Pancreas (tissue), 10 donors: Measurements from ENCODE around the gene OR10A3. TPM values are rescaled to one million over a fixed set of nuclear protein-coding genes. Genes with fewer than 3 reads are reported as not detected.

Experiments
- ATAC-seq, 4 donors: fragments of 200-7000 bp; cut with Tn5 transposase; one replicate each; pipeline versions ENCODE4 v1.8.0 to v1.9.1; 2020; ENCODE audit warnings: mild to moderate bottlenecking in 4 of 4, moderate library complexity in 4 of 4
- DNase-seq, 6 donors: peaks; one replicate each; pipeline ENCODE4 v3.0.0-alpha.2; 2020
- FAIRE-seq: peaks from 2 replicates; lab custom pipeline; 2012; peaks lifted over from hg19 to GRCh38; lab: Jason Lieb, UNC
- H3K27ac ChIP-seq, 4 donors: fragments of 200-600 bp; sonication (generic); 1 replicate in 3 of 4; 2 replicates in 1 of 4; pipeline versions ENCODE4 v1.5.0 to v1.8.0; 2020
- H3K27me3 ChIP-seq, 4 donors: fragments of 200-600 bp; one replicate each; pipeline ENCODE4 v1.8.0; 2021
- H3K36me3 ChIP-seq, 3 donors: fragments of 200-600 bp; sonication (generic) in 1 of 3; one replicate each; pipeline versions ENCODE4 v1.5.0 to v1.8.0; 2020 to 2021
- H3K4me1 ChIP-seq, 3 donors: fragments of 200-600 bp; one replicate each; pipeline ENCODE4 v1.8.0; 2021
- H3K4me3 ChIP-seq, 4 donors: fragments of 200-600 bp; sonication (generic) in 2 of 4; one replicate each; pipeline versions ENCODE4 v1.5.0 to v1.8.0; 2020 to 2021
- H3K9me3 ChIP-seq, 4 donors: fragments of 200-600 bp; one replicate each; pipeline ENCODE4 v1.8.0; 2021
- WGBS, 2 donors: extraction: QIAGEN DNeasy Blood & Tissue Kit; methylation state at CpG; one replicate each; pipeline ENCODE4 v1.1.7; 2013; 5-methylcytosine and 5-hydroxymethylcytosine counted together
- intact Hi-C, 3 donors: fragments of 100-400 bp; cut with DNase I; formaldehyde crosslinking; loops; one replicate each; pipeline versions ENCODE4 v1.11.1 to v1.14.2; 2022
- polyA plus RNA-seq, 2 donors: library from polyadenylated mRNA; stranded (reverse); fragments of 200-250 nt; gene quantifications; one replicate each; pipeline ENCODE4 v1.2.3, GENCODE V29; 2013
- total RNA-seq, 6 donors: library from RNA; stranded (reverse); fragmentation: NEBNext Ultra II Directional in 4 of 6; extraction: Animal tissue kit (Norgen Biotek cat#: 25700) in 4 of 6; gene quantifications; one replicate each; pipeline versions ENCODE4 v1.2.1 to v1.2.4, GENCODE V29; 2021 to 2023
- TF ChIP-seq, protein P1 (sequence below), 4 donors: fragments of 200-600 bp; sonication (generic) in 3 of 4; IDR thresholded peaks; one replicate each; pipeline versions ENCODE4 v1.5.0 to v1.8.0; 2021; ENCODE audit warnings: antibody characterized with exemption in 4 of 4
- donor health status: healthy with polysubstance abuse.
- donor health status: DM: no; HTN: no; CAD: no; lungs with moderate emphysema.
- donor health status: DM: no; HTN: no; CAD: no.
- donor health status: control.
- donor health status: control.
- donor health status: Bipolar disorder and iron deficiency.
- donor health status: DM: yes; HTN: yes; CAD: no.
- donor health status: DM: no; HTN: no; CAD: no.
- donor health status: DM: no; HTN: no; CAD: no.
- donor health status: DM: yes; HTN: yes; CAD: no.

Gene OR10A3
- total and polyA plus RNA-seq, 8 donors, result not detected

DNA sequence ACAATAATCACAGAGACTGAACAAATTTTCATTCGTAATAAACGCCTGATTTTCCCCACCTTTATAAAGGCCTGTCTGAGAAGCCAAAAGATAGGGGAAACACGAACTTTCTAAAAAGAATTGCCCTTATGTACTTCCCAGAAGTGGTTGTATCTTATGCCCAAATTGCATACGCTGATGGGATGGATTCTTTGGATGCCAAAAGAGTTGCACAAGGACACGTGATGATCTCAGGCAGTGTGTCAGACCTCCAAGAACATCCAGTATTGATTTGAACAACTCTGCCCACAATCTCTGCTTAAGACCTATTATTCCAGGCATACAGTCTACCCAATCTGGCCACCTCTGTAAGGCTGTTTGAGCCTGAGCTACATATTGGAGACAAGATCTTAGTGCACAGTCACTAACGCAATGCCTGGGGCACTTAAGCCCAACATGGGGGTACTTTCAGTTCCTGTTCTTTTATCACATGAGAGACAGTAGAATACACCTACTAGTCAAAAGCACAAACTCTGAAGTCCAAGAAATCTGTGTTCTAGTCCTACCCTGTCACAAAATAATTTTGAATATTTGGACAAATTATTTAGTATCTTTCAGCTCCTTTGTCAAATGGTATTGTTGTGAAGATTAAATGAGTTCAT is 49.3 kb downstream of the OR10A3 start:
- no peak for FAIRE-seq
- intact Hi-C loops, result loop anchor here in 1 of 3 donors (5.0 kb wide), 1 partner anchor 95 kb away; the partner anchor contains the start of gene EIF3F
- TF ChIP-seq, protein P1, sequence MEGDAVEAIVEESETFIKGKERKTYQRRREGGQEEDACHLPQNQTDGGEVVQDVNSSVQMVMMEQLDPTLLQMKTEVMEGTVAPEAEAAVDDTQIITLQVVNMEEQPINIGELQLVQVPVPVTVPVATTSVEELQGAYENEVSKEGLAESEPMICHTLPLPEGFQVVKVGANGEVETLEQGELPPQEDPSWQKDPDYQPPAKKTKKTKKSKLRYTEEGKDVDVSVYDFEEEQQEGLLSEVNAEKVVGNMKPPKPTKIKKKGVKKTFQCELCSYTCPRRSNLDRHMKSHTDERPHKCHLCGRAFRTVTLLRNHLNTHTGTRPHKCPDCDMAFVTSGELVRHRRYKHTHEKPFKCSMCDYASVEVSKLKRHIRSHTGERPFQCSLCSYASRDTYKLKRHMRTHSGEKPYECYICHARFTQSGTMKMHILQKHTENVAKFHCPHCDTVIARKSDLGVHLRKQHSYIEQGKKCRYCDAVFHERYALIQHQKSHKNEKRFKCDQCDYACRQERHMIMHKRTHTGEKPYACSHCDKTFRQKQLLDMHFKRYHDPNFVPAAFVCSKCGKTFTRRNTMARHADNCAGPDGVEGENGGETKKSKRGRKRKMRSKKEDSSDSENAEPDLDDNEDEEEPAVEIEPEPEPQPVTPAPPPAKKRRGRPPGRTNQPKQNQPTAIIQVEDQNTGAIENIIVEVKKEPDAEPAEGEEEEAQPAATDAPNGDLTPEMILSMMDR (IDR thresholded peaks at IDR 0.05), result no peak
- no peaks in the 10 kb centered on the region for H3K36me3 ChIP-seq
- H3K27me3 ChIP-seq, result no peaks in the 10 kb centered on the region
- WGBS, 2 donors, result 22 to 32% methylated on average over 6 of the region's 6 CpGs
- H3K9me3 ChIP-seq, result no peaks in the 10 kb centered on the region
- no peak for ATAC-seq
- no peak overlapping the region for H3K4me3 ChIP-seq
- no peak for DNase-seq
- peaks cover 19 to 37% (median 36%) of the 10 kb centered on the region in 3 donors for H3K4me1 ChIP-seq
- H3K27ac ChIP-seq, result no peak overlapping the region

DNA sequence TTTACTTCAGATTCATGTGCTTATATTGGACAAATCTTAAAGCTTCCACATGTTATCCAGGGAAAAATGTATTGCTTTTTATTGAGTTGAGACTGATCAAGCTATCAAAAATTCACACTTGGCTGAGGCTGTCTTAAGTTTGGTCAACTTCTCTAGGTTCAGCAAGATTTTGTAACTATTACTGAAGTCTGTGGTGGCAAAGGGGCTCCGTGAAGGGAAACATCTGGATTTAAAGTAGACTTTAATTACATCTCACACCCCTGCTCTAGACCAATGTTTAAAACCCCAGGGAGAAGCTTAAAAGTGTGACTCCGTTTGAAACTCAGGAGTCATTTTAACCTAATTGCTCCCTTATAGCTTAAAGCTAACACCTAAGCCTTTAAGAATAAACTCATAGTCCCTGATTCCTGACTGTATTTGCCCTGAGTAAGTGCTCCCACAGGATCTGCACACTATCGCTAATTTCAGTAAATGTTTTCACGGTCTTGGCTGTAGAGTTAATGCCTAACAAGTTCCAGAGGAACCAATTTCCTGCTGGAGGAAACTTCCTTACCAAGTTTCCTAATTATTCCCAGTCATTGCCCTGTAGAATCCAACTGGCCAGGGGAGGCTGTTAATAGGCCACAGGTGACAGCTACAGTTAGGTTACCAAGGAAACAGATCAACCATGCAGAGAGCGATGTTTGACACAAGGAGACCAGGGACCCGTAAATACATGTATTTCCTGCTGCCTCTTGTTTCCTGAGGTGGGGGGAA is 50.9 kb downstream of the OR10A3 start:
- peaks cover 8 to 23% (median 23%) of the 10 kb centered on the region in 3 donors for H3K4me1 ChIP-seq
- intact Hi-C loops, result loop anchor here in 1 of 3 donors (5.0 kb wide), 1 partner anchor 97 kb away; the partner anchor contains the start of gene EIF3F
- H3K9me3 ChIP-seq, result no peaks in the 10 kb centered on the region
- ATAC-seq (no peak), DNase-seq (no peak), FAIRE-seq (no peak)
- no peaks in the 10 kb centered on the region for H3K27me3 ChIP-seq
- H3K36me3 ChIP-seq, result no peaks in the 10 kb centered on the region
- TF ChIP-seq, protein P1 (IDR thresholded peaks at IDR 0.05), result no peak
- H3K27ac ChIP-seq, result no peak overlapping the region
- 16 to 17% methylated on average over 6 of the region's 6 CpGs for WGBS, 2 donors
- H3K4me3 ChIP-seq, result no peak overlapping the region

DNA sequence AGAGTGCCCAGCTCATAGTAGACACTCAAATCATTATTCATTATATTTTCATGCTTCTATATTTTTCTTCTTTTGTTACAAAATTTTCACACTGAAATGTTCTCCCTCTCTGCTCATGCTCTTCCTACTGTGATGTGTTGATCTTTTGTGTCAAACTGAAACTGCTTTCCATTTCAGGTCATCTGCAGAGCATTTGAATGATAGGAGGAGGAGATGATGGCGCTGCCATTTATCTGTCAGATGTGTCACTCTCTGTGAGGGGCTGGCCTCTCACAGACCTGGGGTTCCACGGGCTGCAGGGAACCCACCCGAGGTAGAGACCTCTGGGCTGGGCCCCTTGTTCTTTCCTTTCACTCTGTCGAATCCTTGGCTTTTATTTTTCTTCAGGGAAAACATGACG is 51.5 kb downstream of the OR10A3 start:
- TF ChIP-seq, protein P1 (IDR thresholded peaks at IDR 0.05), result no peak
- Histone ChIP-seq H3K4me3 (no peak overlapping the region), H3K4me1 (peaks cover 7 to 21% (median 19%) of the 10 kb centered on the region in 3 donors), H3K27ac (no peak overlapping the region), H3K27me3 (no peaks in the 10 kb centered on the region), H3K9me3 (no peaks in the 10 kb centered on the region), H3K36me3 (no peaks in the 10 kb centered on the region)
- 34 to 48% methylated on average over 5 of the region's 5 CpGs for WGBS, 2 donors
- ATAC-seq, result no peak
- no peak for FAIRE-seq
- intact Hi-C loops, result loop anchor here in 1 of 3 donors (5.0 kb wide), 1 partner anchor 97 kb away; the partner anchor contains the start of gene EIF3F
- no peak for DNase-seq

Other genes starting within 250 kb of the OR10A3 start
- gene OVCH2, start 235.2 kb downstream of the OR10A3 start, total RNA-seq, result under 1 TPM in 1 of 6 donors, not detected in 5; 0.28 TPM
- under 1 TPM in 1 of 2 donors, not detected in 1; 0.05 TPM for gene OVCH2, start 235.2 kb downstream of the OR10A3 start, polyA plus RNA-seq
- not detected for gene OR5P2, start 144.8 kb downstream of the OR10A3 start, total RNA-seq
- gene OR5P2, start 144.8 kb downstream of the OR10A3 start, polyA plus RNA-seq, result not detected
- gene OR5P3, start 110.9 kb downstream of the OR10A3 start, total RNA-seq, result under 1 TPM in 1 of 6 donors, not detected in 5; 0.16 TPM
- gene OR5P3, start 110.9 kb downstream of the OR10A3 start, polyA plus RNA-seq, result not detected
- not detected for gene OR10A6, start 10.4 kb downstream of the OR10A3 start, total RNA-seq
- gene OR10A6, start 10.4 kb downstream of the OR10A3 start, polyA plus RNA-seq, result not detected
- gene NLRP10, start 23.7 kb upstream of the OR10A3 start, total RNA-seq, result not detected
- gene NLRP10, start 23.7 kb upstream of the OR10A3 start, polyA plus RNA-seq, result under 1 TPM in 1 of 2 donors, not detected in 1; 0.05 TPM
- gene EIF3F, start 45.6 kb upstream of the OR10A3 start, total RNA-seq, result 100 to 1,000 TPM; 132 to 201 (median 175) TPM
- gene EIF3F, start 45.6 kb upstream of the OR10A3 start, polyA plus RNA-seq, result 100 to 1,000 TPM; 106 to 189 TPM
- 1 to 10 TPM in 5 of 6 donors, under 1 TPM in 1; 0.83 to 2.2 (median 1.6) TPM for gene TUB, start 139.5 kb upstream of the OR10A3 start, total RNA-seq
- gene TUB, start 139.5 kb upstream of the OR10A3 start, polyA plus RNA-seq, result 1 to 10 TPM in 1 of 2 donors, under 1 TPM in 1; 0.68 to 1.3 TPM
- gene RIC3, start 227.3 kb upstream of the OR10A3 start, total RNA-seq, result 10 to 100 TPM; 11.3 to 20.5 (median 15.6) TPM
- gene RIC3, start 227.3 kb upstream of the OR10A3 start, polyA plus RNA-seq, result 10 to 100 TPM; 22.4 to 49.9 TPM